Loucy (cell line): Measurements from ENCODE around the gene SCRN1.

ENCODE experiments used
- H2AFZ ChIP-seq: fragments of 200-600 bp; sonication (generic); 2 replicates; pipeline ENCODE4 v1.6.0; 2016; ENCODE audit warnings: antibody characterized with exemption, mild to moderate bottlenecking, low read length, moderate library complexity
- H3F3A ChIP-seq: fragments of 200-600 bp; 2 replicates; pipeline ENCODE4 v1.6.0; 2016; ENCODE audit warnings: antibody characterized with exemption, low read depth, mild to moderate bottlenecking
- H3K27me3 ChIP-seq: fragments of 200-600 bp; sonication (generic); 2 replicates; pipeline ENCODE4 v1.6.1; 2014; ENCODE audit warnings: low read length, mild to moderate bottlenecking; ENCODE audit not compliant: insufficient read depth, poor library complexity, severe bottlenecking
- H3K36me3 ChIP-seq: fragments of 200-600 bp; sonication (generic); 2 replicates; pipeline ENCODE4 v1.6.1; 2016; ENCODE audit warnings: low read length; ENCODE audit not compliant: insufficient read depth
- H3K4me1 ChIP-seq: fragments of 200-600 bp; sonication (generic); 2 replicates; pipeline ENCODE4 v1.5.1; 2014; ENCODE audit warnings: low read length, mild to moderate bottlenecking; ENCODE audit not compliant: insufficient read depth, poor library complexity, severe bottlenecking
- H3K4me2 ChIP-seq: fragments of 200-600 bp; sonication (generic); 2 replicates; pipeline ENCODE4 v1.6.0; 2014; ENCODE audit warnings: antibody characterized with exemption, low read length, low read depth, mild to moderate bottlenecking; ENCODE audit not compliant: poor library complexity, severe bottlenecking
- H3K4me3 ChIP-seq: fragments of 200-600 bp; sonication (generic); 2 replicates; pipeline ENCODE4 v1.5.1; 2014; ENCODE audit warnings: low read length, mild to moderate bottlenecking, mixed read lengths; ENCODE audit not compliant: poor library complexity, severe bottlenecking
- H3K79me2 ChIP-seq: fragments of 200-600 bp; sonication (generic); 2 replicates; pipeline ENCODE4 v1.6.1; 2014; ENCODE audit warnings: low read length; ENCODE audit not compliant: insufficient read depth
- H3K9ac ChIP-seq: fragments of 200-600 bp; sonication (generic); 2 replicates; pipeline ENCODE4 v1.6.0; 2014; ENCODE audit warnings: mild to moderate bottlenecking, low read depth, low read length, moderate library complexity; ENCODE audit not compliant: poor library complexity, severe bottlenecking
- H3K9me2 ChIP-seq: fragments of 200-600 bp; sonication (generic); replicated peaks from 2 replicates; pipeline ENCODE4 v1.6.1; 2016; ENCODE audit warnings: low read depth, low read length, mixed read lengths
- H3K9me3 ChIP-seq: fragments of 200-600 bp; sonication (generic); 2 replicates; pipeline ENCODE4 v1.6.1; 2014; ENCODE audit warnings: mild to moderate bottlenecking, antibody characterized with exemption, low read length, low read depth; ENCODE audit not compliant: insufficient read depth
- H4K20me1 ChIP-seq: fragments of 200-600 bp; sonication (generic); 2 replicates; pipeline ENCODE4 v1.6.0; 2014; ENCODE audit warnings: antibody characterized with exemption, low read length, mild to moderate bottlenecking; ENCODE audit not compliant: insufficient read depth, poor library complexity, severe bottlenecking
- CTCF ChIP-seq: fragments of 200-600 bp; sonication (generic); conservative IDR thresholded peaks from 2 replicates; pipeline ENCODE4 v1.5.1; 2014; ENCODE audit warnings: mild to moderate bottlenecking, antibody characterized with exemption, low read length
- EZH2phosphoT487 ChIP-seq: fragments of 200-600 bp; IDR thresholded peaks from 2 replicates; pipeline ENCODE4 v1.6.1; 2018; ENCODE audit warnings: antibody characterized with exemption, mild to moderate bottlenecking, moderate library complexity, borderline replicate concordance

The SCRN1 gene

GRCh38 chr7:29940199-29940598 lies 49.4 kb downstream of the SCRN1 start:
- no peak overlapping the region for H2AFZ ChIP-seq
- TF ChIP-seq CTCF (no peak), EZH2phosphoT487 (no peak)
- peaks cover 8% of the 10 kb centered on the region; the same call in 1 of the 2 replicates for H3K36me3 ChIP-seq
- H3F3A ChIP-seq, result no peaks in the 10 kb centered on the region
- H3K9me2 ChIP-seq, result no peaks in the 10 kb centered on the region
- no peak overlapping the region for H3K4me3 ChIP-seq
- no peak overlapping the region for H3K9ac ChIP-seq
- H3K4me1 ChIP-seq, result no peaks in the 10 kb centered on the region
- no peaks in the 10 kb centered on the region for H3K79me2 ChIP-seq
- no peak overlapping the region for H3K4me2 ChIP-seq
- no peaks in the 10 kb centered on the region for H3K9me3 ChIP-seq
- no peaks in the 10 kb centered on the region for H3K27me3 ChIP-seq
- H4K20me1 ChIP-seq, result no peaks in the 10 kb centered on the region

GRCh38 chr7:29937132-29937531 lies 52.5 kb downstream of the SCRN1 start:
- Histone ChIP-seq H3K9ac (no peak overlapping the region), H3K4me2 (no peak overlapping the region), H3K9me3 (no peaks in the 10 kb centered on the region), H3K36me3 (peaks cover 8% of the 10 kb centered on the region; the same call in 1 of the 2 replicates), H4K20me1 (no peaks in the 10 kb centered on the region), H2AFZ (no peak overlapping the region), H3K4me3 (no peak overlapping the region), H3K9me2 (no peaks in the 10 kb centered on the region), H3K79me2 (no peaks in the 10 kb centered on the region), H3F3A (no peaks in the 10 kb centered on the region), H3K27me3 (no peaks in the 10 kb centered on the region), H3K4me1 (no peaks in the 10 kb centered on the region)
- TF ChIP-seq CTCF, result no peak
- no peak for TF ChIP-seq EZH2phosphoT487

GRCh38 chr7:29935111-29935510 lies 54.5 kb downstream of the SCRN1 start:
- Histone ChIP-seq H3K4me2 (no peak overlapping the region), H3F3A (no peaks in the 10 kb centered on the region), H3K9ac (no peak overlapping the region), H3K36me3 (peaks cover 8% of the 10 kb centered on the region; the same call in 1 of the 2 replicates), H3K27me3 (no peaks in the 10 kb centered on the region), H3K79me2 (no peaks in the 10 kb centered on the region), H4K20me1 (no peaks in the 10 kb centered on the region), H2AFZ (no peak overlapping the region), H3K4me1 (no peaks in the 10 kb centered on the region), H3K9me3 (no peaks in the 10 kb centered on the region), H3K4me3 (no peak overlapping the region), H3K9me2 (no peaks in the 10 kb centered on the region)
- TF ChIP-seq EZH2phosphoT487 (no peak), CTCF (no peak)
